Mammary epithelial cell (primary cell): ENCODE measurements around the gene SH2D3A.

Experiments
- CTCF ChIP-seq, 2 donors: IDR thresholded peaks in 1 of 2; conservative IDR thresholded peaks in 1 of 2; 2 replicates each; pipeline ENCODE4 v1.5.1; 2011 to 2012; ENCODE audit warnings: inconsistent platforms in 2 of 2, low read length in 2 of 2, mild to moderate bottlenecking in 2 of 2, control low read depth in 1 of 2, low read depth in 1 of 2; ENCODE audit not compliant: insufficient read depth in 1 of 2; ENCODE audit errors: extremely low read depth in 1 of 2
- EZH2 ChIP-seq: IDR thresholded peaks from 2 replicates; pipeline ENCODE4 v1.6.1; 2012; ENCODE audit warnings: low read length, inconsistent platforms, borderline replicate concordance

DNA sequence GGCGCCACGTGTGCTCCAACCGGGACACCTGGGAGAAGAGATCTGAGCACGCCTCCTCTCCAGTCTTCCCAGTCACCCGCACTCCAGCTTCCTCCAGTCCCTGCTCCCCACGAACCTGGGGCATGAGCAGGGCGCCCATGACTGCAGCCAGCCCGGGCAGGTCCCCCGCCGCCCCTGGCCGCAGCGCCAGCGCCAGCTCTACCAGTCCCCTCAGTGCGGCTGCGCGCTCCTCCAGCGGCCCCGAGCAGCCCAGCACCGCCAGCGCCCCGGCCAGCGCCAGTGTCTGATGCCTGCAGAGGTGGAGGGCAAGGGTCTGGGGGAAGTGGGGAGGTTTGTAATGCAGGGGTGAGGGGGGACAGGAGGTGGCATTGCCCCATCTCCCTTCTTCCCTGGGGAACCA lies 13.1 kb downstream of the SH2D3A start:
- TF ChIP-seq EZH2 = no peak
- TF ChIP-seq CTCF (conservative IDR thresholded peaks at IDR 0.05 in 1 of 2, IDR thresholded peaks at IDR 0.05 in 1 of 2; ENCODE audit: extremely low read depth in 1 of 2, insufficient read depth in 1 of 2, low read depth in 1 of 2, low read length in 2 of 2) = no peak
